Type B pancreatic cell (in vitro differentiated cells): ENCODE data around the gene MZF1. TPM values are rescaled to one million over a fixed set of nuclear protein-coding genes. Genes with fewer than 3 reads are reported as not detected.

Experiments
- DNase-seq: peaks from one replicate; pipeline ENCODE4 v3.0.0; 2021; ENCODE audit warnings: mixed read lengths; ENCODE audit not compliant: unreplicated experiment; ENCODE audit errors: extremely low spot score
- H3K27ac Mint-ChIP-seq: 2 replicates; pipeline ENCODE4 v1.8.0; 2021; ENCODE audit warnings: mild to moderate bottlenecking, mixed read lengths
- H3K27me3 Mint-ChIP-seq: 2 replicates; pipeline ENCODE4 v1.8.0; 2021; ENCODE audit warnings: mixed read lengths
- H3K36me3 Mint-ChIP-seq: 2 replicates; pipeline ENCODE4 v1.8.0; 2021; ENCODE audit warnings: mixed read lengths
- H3K4me1 Mint-ChIP-seq: one replicate; pipeline ENCODE4 v1.8.0; 2021; ENCODE audit warnings: mixed read lengths; ENCODE audit not compliant: unreplicated experiment
- H3K4me3 Mint-ChIP-seq: 2 replicates; pipeline ENCODE4 v1.8.0; 2021; ENCODE audit warnings: mild to moderate bottlenecking, mixed read lengths
- H3K9me3 Mint-ChIP-seq: 2 replicates; pipeline ENCODE4 v1.8.0; 2021; ENCODE audit warnings: mixed read lengths
- CTCF ChIP-seq: fragments of 200-600 bp; sonication (generic); conservative IDR thresholded peaks from 2 replicates; pipeline ENCODE4 v1.5.0; 2021; ENCODE audit warnings: antibody characterized with exemption, mild to moderate bottlenecking
- total RNA-seq: library from RNA; stranded (reverse); gene quantifications from 2 replicates; pipeline ENCODE4 v1.2.1, GENCODE V29; 2021; ENCODE audit warnings: low replicate concordance

MZF1 gene
- total RNA-seq, 1 donor from 2014 or later = 30.0 TPM

GRCh38 chr19:58571575-58571947 is 1.6 kb downstream of the MZF1 start:
- Mint-ChIP-seq H3K4me3 (peak overlapping the region; percentile 100), H3K9me3 (no peaks in the 10 kb centered on the region), H3K36me3 (no peaks in the 10 kb centered on the region), H3K27ac (no peak overlapping the region), H3K4me1 (peaks cover 25% of the 10 kb centered on the region), H3K27me3 (no peaks in the 10 kb centered on the region)
- TF ChIP-seq CTCF = no peak
- no peak for DNase-seq

GRCh38 chr19:58570770-58571574 is 2.2 kb downstream of the MZF1 start:
- DNase-seq = no peak
- no peaks in the 10 kb centered on the region for H3K36me3 Mint-ChIP-seq
- peaks cover 23% of the 10 kb centered on the region for H3K4me1 Mint-ChIP-seq
- peak overlapping the region; percentile 100 for H3K4me3 Mint-ChIP-seq
- H3K9me3 Mint-ChIP-seq = no peaks in the 10 kb centered on the region
- no peaks in the 10 kb centered on the region for H3K27me3 Mint-ChIP-seq
- no peak for TF ChIP-seq CTCF
- H3K27ac Mint-ChIP-seq = no peak overlapping the region

GRCh38 chr19:58569943-58570670 is 3.0 kb downstream of the MZF1 start:
- Mint-ChIP-seq H3K27ac (no peak overlapping the region), H3K4me1 (peaks cover 20% of the 10 kb centered on the region), H3K36me3 (no peaks in the 10 kb centered on the region), H3K4me3 (no peak overlapping the region), H3K9me3 (no peaks in the 10 kb centered on the region), H3K27me3 (no peaks in the 10 kb centered on the region)
- TF ChIP-seq CTCF = no peak
- DNase-seq = no peak

GRCh38 chr19:58569191-58569942 is 3.8 kb downstream of the MZF1 start:
- Mint-ChIP-seq H3K9me3 (no peaks in the 10 kb centered on the region), H3K27ac (no peak overlapping the region), H3K36me3 (peaks cover 4% of the 10 kb centered on the region), H3K4me1 (peaks cover 20% of the 10 kb centered on the region), H3K4me3 (no peak overlapping the region), H3K27me3 (no peaks in the 10 kb centered on the region)
- DNase-seq = no peak
- no peak for TF ChIP-seq CTCF

GRCh38 chr19:58568453-58569130 is 4.5 kb downstream of the MZF1 start:
- Mint-ChIP-seq H3K9me3 (no peaks in the 10 kb centered on the region), H3K36me3 (peaks cover 5% of the 10 kb centered on the region), H3K27me3 (no peaks in the 10 kb centered on the region), H3K4me1 (peaks cover 14% of the 10 kb centered on the region), H3K4me3 (no peak overlapping the region), H3K27ac (peak overlapping the region; percentile 7)
- TF ChIP-seq CTCF = no peak
- no peak for DNase-seq
